ENCODE results near the gene DIO3.

- no peak for TF ChIP-seq POLR2A (IDR thresholded peaks at IDR 0.05)
- TF ChIP-seq CTCF (IDR thresholded peaks at IDR 0.05): no peak
These were observed 36.9 kb downstream of the DIO3 start for GRCh38 chr14:101598159-101598558.
